Measurements from ENCODE around the gene ANOS1. TPM values are rescaled to one million over a fixed set of nuclear protein-coding genes. Genes with fewer than 3 reads are reported as not detected.

ANOS1 gene
- total RNA-seq, 3 donors from 2014 or later, result 4.9 to 10.6 (median 9.7) TPM

DNA sequence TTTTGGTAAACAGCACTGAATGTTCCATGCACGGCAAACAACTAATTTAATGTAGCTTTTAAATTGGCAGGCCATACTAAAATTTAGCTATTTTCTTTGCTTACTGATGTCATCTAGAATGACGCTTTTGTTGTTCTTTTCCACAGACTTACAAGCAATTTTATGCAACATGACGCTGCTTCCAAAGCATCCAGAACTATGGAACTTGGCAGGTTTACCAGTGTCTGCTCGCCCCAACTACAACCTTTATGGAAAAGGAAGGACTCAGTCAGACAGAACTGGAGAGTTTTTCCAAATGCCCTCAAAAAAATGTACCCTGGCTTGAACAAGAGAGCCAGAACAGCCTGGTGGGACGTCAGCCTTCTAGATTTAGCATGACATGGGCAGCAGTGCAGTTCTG lies 58.7 kb downstream of the ANOS1 start:
- Histone ChIP-seq H3K36me3 (no peaks in the 10 kb centered on the region), H3K27me3 (peaks cover 0 to 5% of the 10 kb centered on the region in 2 donors), H3K27ac (no peak overlapping the region), H3K4me1 (no peaks in the 10 kb centered on the region), H3K9me3 (no peaks in the 10 kb centered on the region), H3K4me3 (no peak overlapping the region)
- DNase-seq (ENCODE audit: low spot score in 2 of 2), result no peak
- TF ChIP-seq, protein P1, sequence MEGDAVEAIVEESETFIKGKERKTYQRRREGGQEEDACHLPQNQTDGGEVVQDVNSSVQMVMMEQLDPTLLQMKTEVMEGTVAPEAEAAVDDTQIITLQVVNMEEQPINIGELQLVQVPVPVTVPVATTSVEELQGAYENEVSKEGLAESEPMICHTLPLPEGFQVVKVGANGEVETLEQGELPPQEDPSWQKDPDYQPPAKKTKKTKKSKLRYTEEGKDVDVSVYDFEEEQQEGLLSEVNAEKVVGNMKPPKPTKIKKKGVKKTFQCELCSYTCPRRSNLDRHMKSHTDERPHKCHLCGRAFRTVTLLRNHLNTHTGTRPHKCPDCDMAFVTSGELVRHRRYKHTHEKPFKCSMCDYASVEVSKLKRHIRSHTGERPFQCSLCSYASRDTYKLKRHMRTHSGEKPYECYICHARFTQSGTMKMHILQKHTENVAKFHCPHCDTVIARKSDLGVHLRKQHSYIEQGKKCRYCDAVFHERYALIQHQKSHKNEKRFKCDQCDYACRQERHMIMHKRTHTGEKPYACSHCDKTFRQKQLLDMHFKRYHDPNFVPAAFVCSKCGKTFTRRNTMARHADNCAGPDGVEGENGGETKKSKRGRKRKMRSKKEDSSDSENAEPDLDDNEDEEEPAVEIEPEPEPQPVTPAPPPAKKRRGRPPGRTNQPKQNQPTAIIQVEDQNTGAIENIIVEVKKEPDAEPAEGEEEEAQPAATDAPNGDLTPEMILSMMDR (IDR thresholded peaks at IDR 0.05), result no peak
- TF ChIP-seq POLR2AphosphoS5 (IDR thresholded peaks at IDR 0.05), result no peak
- TF ChIP-seq POLR2A (IDR thresholded peaks at IDR 0.05), result no peak
- intact Hi-C loops (cut with DNase I; ENCODE audit: low total_unique reads), result no loop called here

DNA sequence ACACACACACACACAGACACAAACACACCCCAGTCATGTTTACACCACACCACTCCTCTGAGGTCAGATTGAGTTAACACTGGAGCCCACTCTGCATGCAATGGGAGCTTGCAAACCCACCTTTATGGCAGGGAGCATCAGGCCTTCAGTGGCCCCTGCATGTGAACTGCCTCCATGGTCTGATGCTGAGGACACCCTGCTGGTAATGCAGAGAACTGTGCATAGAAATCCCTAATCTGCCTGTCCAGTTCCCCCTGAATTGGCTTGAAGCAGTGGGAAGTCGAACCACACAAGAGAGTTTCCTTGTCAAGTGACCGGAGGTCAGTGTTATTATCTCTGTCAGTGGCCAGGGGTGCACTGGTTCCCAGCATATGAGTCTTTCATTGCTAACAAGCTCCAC lies 59.8 kb downstream of the ANOS1 start:
- no peak overlapping the region for H3K4me3 ChIP-seq
- H3K4me1 ChIP-seq, result no peaks in the 10 kb centered on the region
- H3K36me3 ChIP-seq, result no peaks in the 10 kb centered on the region
- no peaks in the 10 kb centered on the region for H3K27me3 ChIP-seq
- TF ChIP-seq POLR2A (IDR thresholded peaks at IDR 0.05), result no peak
- no peak for TF ChIP-seq POLR2AphosphoS5 (IDR thresholded peaks at IDR 0.05)
- TF ChIP-seq, protein P1 (IDR thresholded peaks at IDR 0.05), result no peak
- no peak overlapping the region for H3K27ac ChIP-seq
- no peaks in the 10 kb centered on the region for H3K9me3 ChIP-seq
- DNase-seq (ENCODE audit: low spot score in 2 of 2), result no peak
- intact Hi-C loops (cut with DNase I; ENCODE audit: low total_unique reads), result no loop called here

DNA sequence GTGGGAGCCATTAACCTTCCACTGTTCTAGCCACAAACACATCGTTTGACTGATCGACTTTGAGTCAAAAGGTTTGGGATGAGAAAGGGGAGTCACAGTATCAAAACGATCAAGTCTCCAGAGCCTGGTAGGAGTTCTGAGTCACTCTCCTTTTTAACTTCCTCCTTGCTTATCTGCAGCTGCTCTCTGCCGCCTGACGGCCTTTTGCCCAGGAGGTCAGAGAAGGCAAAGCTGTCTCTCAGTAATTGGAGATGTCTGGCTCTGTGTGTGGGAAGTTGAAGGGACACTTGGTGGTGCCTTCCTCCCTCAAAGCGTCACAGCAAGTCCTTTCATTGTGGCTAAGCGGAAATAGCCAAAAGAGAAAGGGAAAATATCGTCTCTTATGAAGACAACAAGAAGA lies 63.1 kb downstream of the ANOS1 start:
- no peak for DNase-seq (ENCODE audit: low spot score in 2 of 2)
- intact Hi-C loops (cut with DNase I; ENCODE audit: low total_unique reads), result no loop called here
- H3K9me3 ChIP-seq, result no peaks in the 10 kb centered on the region
- H3K4me1 ChIP-seq, result no peaks in the 10 kb centered on the region
- no peak overlapping the region for H3K4me3 ChIP-seq
- no peak for TF ChIP-seq POLR2AphosphoS5 (IDR thresholded peaks at IDR 0.05)
- TF ChIP-seq POLR2A (IDR thresholded peaks at IDR 0.05), result no peak
- TF ChIP-seq, protein P1 (IDR thresholded peaks at IDR 0.05), result no peak
- H3K27me3 ChIP-seq, result no peaks in the 10 kb centered on the region
- H3K27ac ChIP-seq, result no peak overlapping the region
- H3K36me3 ChIP-seq, result no peaks in the 10 kb centered on the region

DNA sequence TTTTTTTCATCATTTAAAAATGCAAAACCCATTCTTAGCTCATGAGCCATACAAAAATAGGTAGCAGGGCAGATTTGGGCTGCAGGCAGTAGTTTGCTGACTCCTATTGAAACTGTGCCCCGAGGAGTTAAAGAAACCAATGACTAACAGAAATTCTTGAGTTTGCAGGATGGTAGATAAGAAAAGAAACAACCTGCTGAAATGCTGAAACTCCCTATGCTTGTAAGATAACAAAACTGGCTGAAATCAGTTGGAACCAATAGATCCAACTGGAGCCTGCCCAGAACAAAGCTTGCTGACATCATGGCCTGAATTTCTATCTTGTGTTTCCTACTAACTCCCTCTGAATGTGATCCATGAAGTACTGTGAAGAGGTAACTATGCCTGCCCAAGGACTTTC lies 68.6 kb downstream of the ANOS1 start:
- H3K27me3 ChIP-seq, result no peaks in the 10 kb centered on the region
- H3K4me3 ChIP-seq, result no peak overlapping the region
- no peaks in the 10 kb centered on the region for H3K36me3 ChIP-seq
- no peak for DNase-seq (ENCODE audit: low spot score in 2 of 2)
- no peaks in the 10 kb centered on the region for H3K4me1 ChIP-seq
- no peak overlapping the region for H3K27ac ChIP-seq
- no peaks in the 10 kb centered on the region for H3K9me3 ChIP-seq
- TF ChIP-seq POLR2A (IDR thresholded peaks at IDR 0.05) (no peak), POLR2AphosphoS5 (IDR thresholded peaks at IDR 0.05) (no peak)
- TF ChIP-seq, protein P1 (IDR thresholded peaks at IDR 0.05), result no peak
- intact Hi-C loops (cut with DNase I; ENCODE audit: low total_unique reads), result no loop called here

DNA sequence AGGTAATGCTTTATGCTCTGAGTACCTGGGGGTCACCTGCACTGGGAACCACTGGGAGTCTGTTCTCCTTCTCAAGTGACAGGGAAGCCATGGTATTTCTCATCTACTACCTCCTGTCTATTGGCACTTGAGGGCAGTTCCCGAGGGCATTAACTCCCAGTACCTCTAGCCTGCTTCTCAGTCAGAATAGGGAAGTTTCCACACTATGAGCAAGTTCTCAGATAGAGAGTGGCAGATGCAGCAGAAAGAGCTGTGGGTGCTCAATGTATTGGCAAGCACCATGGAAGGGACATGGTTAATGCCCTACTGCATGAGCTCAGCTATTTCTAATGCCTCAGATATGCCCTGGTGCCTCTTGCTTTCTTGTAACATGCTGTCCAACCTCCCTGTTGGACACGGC lies 74.1 kb downstream of the ANOS1 start:
- TF ChIP-seq POLR2AphosphoS5 (IDR thresholded peaks at IDR 0.05) (no peak), POLR2A (IDR thresholded peaks at IDR 0.05) (no peak)
- TF ChIP-seq, protein P1 (IDR thresholded peaks at IDR 0.05), result no peak
- intact Hi-C loops (cut with DNase I; ENCODE audit: low total_unique reads), result no loop called here
- no peaks in the 10 kb centered on the region for H3K27me3 ChIP-seq

More for the DNA sequence above, 74.1 kb downstream of the ANOS1 start:
- no peak overlapping the region for H3K4me3 ChIP-seq
- no peaks in the 10 kb centered on the region for H3K9me3 ChIP-seq
- no peak overlapping the region for H3K27ac ChIP-seq
- H3K4me1 ChIP-seq, result no peaks in the 10 kb centered on the region
- DNase-seq (ENCODE audit: low spot score in 2 of 2), result no peak
- H3K36me3 ChIP-seq, result no peaks in the 10 kb centered on the region

Data from breast epithelium (tissue), 4 donors.